Caco-2 (cell line): ENCODE measurements around the gene ARFIP1. TPM values are rescaled to one million over a fixed set of nuclear protein-coding genes. Genes with fewer than 3 reads are reported as not detected.
"Not testable (repeated sequence)": the region's sequence is repeated elsewhere in the genome, so short reads cannot be mapped to it uniquely, and the experiment has no call there.

Experiments
- BruUV-seq: library from RNA; stranded (reverse); fragments of 400-500 nt; replicated peaks from 2 replicates; lab custom pipeline; 2021; lab: Mats Ljungman, UMichigan
- CTCF ChIA-PET: fragments of 300-600 bp; sonication (Branson Sonifier 250); formaldehyde crosslinking; loops from one replicate; lab custom pipeline; 2022; ENCODE audit warnings: antibody characterized with exemption; lab: Charles Lee
- POLR2A ChIA-PET: fragments of 300-600 bp; sonication (Branson Sonifier 250); formaldehyde crosslinking; loops from one replicate; lab custom pipeline; 2022; ENCODE audit warnings: antibody characterized with exemption; lab: Charles Lee
- DNase-seq, 2 experiments: peaks; one replicate each; pipeline versions ENCODE4 v3.0.0 to v3.0.0-alpha.2; 2020 to 2022
- H3K27me3 ChIP-seq: replicated peaks from 2 replicates; pipeline ENCODE4 v1.6.0; 2011; ENCODE audit warnings: low read length; ENCODE audit not compliant: control insufficient read depth, insufficient read depth
- H3K36me3 ChIP-seq: 2 replicates; pipeline ENCODE4 v1.5.1; 2011; ENCODE audit warnings: low read length; ENCODE audit not compliant: control insufficient read depth, insufficient read depth
- H3K4me1 ChIP-seq: fragments of 250-450 bp; sonication (Bioruptor Pico); 2 replicates; pipeline ENCODE4 v1.5.1; 2020; ENCODE audit warnings: mild to moderate bottlenecking
- H3K4me3 ChIP-seq: 2 replicates; pipeline ENCODE4 v1.5.1; 2011; ENCODE audit warnings: low read depth, mild to moderate bottlenecking, control low read depth, low read length
- H3K9me3 ChIP-seq: fragments of 250-450 bp; sonication (Bioruptor Pico); 2 replicates; pipeline ENCODE4 v1.5.1; 2020; ENCODE audit warnings: mild to moderate bottlenecking, moderate library complexity
- H3K27ac Mint-ChIP-seq: one replicate; pipeline ENCODE4 v1.8.0; 2022; ENCODE audit warnings: mixed read lengths; ENCODE audit not compliant: unreplicated experiment
- H3K27me3 Mint-ChIP-seq: one replicate; pipeline ENCODE4 v1.8.0; 2022; ENCODE audit warnings: mixed read lengths; ENCODE audit not compliant: insufficient read depth, unreplicated experiment
- H3K36me3 Mint-ChIP-seq: one replicate; pipeline ENCODE4 v1.8.0; 2022; ENCODE audit warnings: mild to moderate bottlenecking, mixed read lengths; ENCODE audit not compliant: insufficient read depth, unreplicated experiment
- H3K4me1 Mint-ChIP-seq: one replicate; pipeline ENCODE4 v1.8.0; 2022; ENCODE audit warnings: low read depth, mixed read lengths; ENCODE audit not compliant: unreplicated experiment
- H3K4me3 Mint-ChIP-seq: one replicate; pipeline ENCODE4 v1.8.0; 2022; ENCODE audit warnings: mild to moderate bottlenecking, moderate library complexity, mixed read lengths; ENCODE audit not compliant: unreplicated experiment
- H3K9me3 Mint-ChIP-seq: one replicate; pipeline ENCODE4 v1.8.0; 2022; ENCODE audit warnings: mixed read lengths; ENCODE audit not compliant: unreplicated experiment
- CTCF ChIP-seq, 2 experiments: fragments of 200-600 bp in 1 of 2; IDR thresholded peaks; 1 replicate in 1 of 2; 2 replicates in 1 of 2; pipeline versions ENCODE4 v1.5.1 to v1.8.0; 2011 to 2022; ENCODE audit warnings: antibody characterized with exemption in 1 of 2, control low read depth in 1 of 2, inconsistent platforms in 1 of 2, low read depth in 1 of 2, low read length in 1 of 2, mild to moderate bottlenecking in 1 of 2, moderate library complexity in 1 of 2; ENCODE audit not compliant: insufficient read depth in 1 of 2, severe bottlenecking in 1 of 2, unreplicated experiment in 1 of 2
- intact Hi-C: fragments of 100-400 bp; cut with micrococcal nuclease; formaldehyde crosslinking; loops from one replicate; pipeline ENCODE4 v1.10.0; 2022; ENCODE audit not compliant: unreplicated experiment
- total RNA-seq: library from RNA; stranded (reverse); gene quantifications from 2 replicates; pipeline ENCODE4 v1.2.3, GENCODE V29; 2022

The ARFIP1 gene
- total RNA-seq, 1 experiment from 2014 or later = 31.9 TPM

DNA sequence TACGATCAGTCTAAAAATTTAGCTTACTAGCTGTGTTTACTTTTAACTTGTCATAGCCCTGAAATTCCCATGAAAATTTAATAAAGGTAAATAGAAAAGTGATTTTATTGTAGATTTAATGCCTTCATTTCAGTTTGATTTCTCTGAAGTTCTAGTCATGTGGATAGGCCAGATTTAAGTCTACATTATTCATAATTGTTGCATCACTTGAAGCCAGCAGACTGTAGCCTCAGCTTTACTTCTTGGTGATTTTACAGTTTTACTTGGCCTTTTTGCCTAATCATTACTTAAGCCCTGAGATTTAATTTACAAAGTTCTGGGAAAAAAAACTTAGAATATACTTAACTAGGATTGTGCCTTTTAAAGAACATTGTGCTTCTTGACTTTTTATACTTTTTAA lies 82.9 kb downstream of the ARFIP1 start:
- ChIA-PET CTCF (no interaction called here), POLR2A (no interaction called here)
- H3K4me1 Mint-ChIP-seq = peaks cover 8% of the 10 kb centered on the region
- TF ChIP-seq CTCF (IDR thresholded peaks at IDR 0.05; ENCODE audit: insufficient read depth in 1 of 2, low read depth in 1 of 2, low read length in 1 of 2, severe bottlenecking in 1 of 2, unreplicated experiment in 1 of 2) = no peak
- no TSS peak for BruUV-seq
- Histone ChIP-seq H3K9me3 (no peaks in the 10 kb centered on the region), H3K4me3 (no peak overlapping the region), H3K27me3 (no peaks in the 10 kb centered on the region), H3K4me1 (peaks cover 15% of the 10 kb centered on the region), H3K36me3 (no peaks in the 10 kb centered on the region)
- H3K4me3 Mint-ChIP-seq = no peak overlapping the region
- H3K36me3 Mint-ChIP-seq = no peaks in the 10 kb centered on the region
- DNase-seq = no peak
- no peaks in the 10 kb centered on the region for H3K27me3 Mint-ChIP-seq
- H3K9me3 Mint-ChIP-seq = no peaks in the 10 kb centered on the region
- no peak overlapping the region for H3K27ac Mint-ChIP-seq
- intact Hi-C loops = no loop called here

DNA sequence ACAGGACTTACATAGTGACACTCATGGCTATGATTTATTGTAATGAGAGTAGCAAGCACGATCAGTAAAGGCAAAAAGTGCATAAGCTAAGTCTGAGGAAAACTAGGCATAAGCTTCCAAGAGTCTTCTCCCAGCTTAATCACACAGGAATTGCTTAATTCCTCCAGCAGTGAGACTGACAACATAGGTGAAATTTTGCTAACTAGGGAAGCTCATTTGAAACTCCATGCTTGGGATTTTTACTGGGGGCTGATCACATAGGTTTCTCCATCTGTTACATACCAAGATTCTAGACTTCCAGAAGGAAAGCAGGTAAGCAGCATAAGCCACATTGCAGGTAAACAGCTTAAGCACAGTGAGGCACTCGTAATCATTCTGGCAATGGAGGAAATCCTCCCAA lies 84.6 kb downstream of the ARFIP1 start:
- no peaks in the 10 kb centered on the region for H3K36me3 Mint-ChIP-seq

DNA sequence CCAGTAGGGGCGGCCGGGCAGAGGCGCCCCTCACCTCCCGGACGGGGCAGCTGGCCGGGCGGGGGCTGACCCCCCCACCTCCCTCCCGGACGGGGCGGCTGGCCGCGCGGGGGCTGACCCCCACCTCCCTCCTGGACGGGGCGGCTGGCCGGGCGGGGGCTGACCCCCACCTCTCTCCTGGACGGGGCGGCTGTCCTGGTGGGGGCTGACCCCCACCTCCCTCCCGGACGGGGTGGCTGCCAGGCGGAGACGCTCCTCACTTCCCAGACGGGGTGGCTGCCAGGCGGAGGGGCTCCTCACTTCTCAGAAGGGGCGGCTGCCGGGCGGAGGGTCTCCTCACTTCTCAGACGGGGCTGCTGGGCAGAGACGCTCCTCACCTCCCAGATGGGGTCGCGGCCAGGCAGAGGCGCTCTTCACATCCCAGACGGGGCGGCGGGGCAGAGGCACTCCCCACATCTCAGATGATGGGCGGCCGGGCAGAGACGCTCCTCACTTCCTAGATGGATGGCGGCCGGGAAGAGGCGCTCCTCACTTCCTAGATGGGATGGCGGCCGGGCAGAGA lies 86.8 kb downstream of the ARFIP1 start:
- H3K4me3 Mint-ChIP-seq, H3K36me3 ChIP-seq, H3K4me1 ChIP-seq, H3K36me3 Mint-ChIP-seq, CTCF ChIA-PET, DNase-seq, BruUV-seq, H3K27ac Mint-ChIP-seq, H3K27me3 Mint-ChIP-seq, POLR2A ChIA-PET, H3K9me3 Mint-ChIP-seq, intact Hi-C loops, H3K27me3 ChIP-seq, H3K4me1 Mint-ChIP-seq, H3K9me3 ChIP-seq, H3K4me3 ChIP-seq: not testable (repeated sequence)

More for the DNA sequence above, 84.6 kb downstream of the ARFIP1 start:
- no peak for DNase-seq
- Histone ChIP-seq H3K27me3 (no peaks in the 10 kb centered on the region), H3K36me3 (no peaks in the 10 kb centered on the region), H3K4me3 (no peak overlapping the region), H3K4me1 (peaks cover 13% of the 10 kb centered on the region), H3K9me3 (no peaks in the 10 kb centered on the region)
- Mint-ChIP-seq H3K27ac (no peak overlapping the region), H3K9me3 (no peaks in the 10 kb centered on the region), H3K4me3 (no peak overlapping the region), H3K4me1 (peaks cover 6% of the 10 kb centered on the region), H3K27me3 (no peaks in the 10 kb centered on the region)
- ChIA-PET CTCF (no interaction called here), POLR2A (no interaction called here)
- intact Hi-C loops = no loop called here
- TF ChIP-seq CTCF (IDR thresholded peaks at IDR 0.05; ENCODE audit: insufficient read depth in 1 of 2, low read depth in 1 of 2, low read length in 1 of 2, severe bottlenecking in 1 of 2, unreplicated experiment in 1 of 2) = no peak
- no TSS peak for BruUV-seq

DNA sequence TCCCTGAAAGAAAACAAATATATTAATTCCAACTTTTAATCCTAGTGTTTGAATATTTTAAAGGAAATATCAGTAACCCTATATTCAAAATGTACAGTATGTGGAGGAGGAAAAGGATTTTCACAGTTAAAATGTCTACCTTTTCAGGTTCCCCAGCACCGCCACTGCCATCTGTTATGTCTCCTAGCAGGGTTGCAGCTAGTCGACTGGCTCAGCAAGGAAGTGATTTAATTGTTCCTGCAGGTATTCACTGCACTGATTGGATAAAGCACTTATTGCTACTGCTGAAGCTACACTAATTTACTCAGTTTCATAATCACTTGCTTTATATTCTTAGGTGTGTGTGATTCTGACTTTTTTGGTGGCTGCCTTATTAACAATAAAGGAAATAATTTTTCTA lies 90.9 kb downstream of the ARFIP1 start:
- H3K4me1 ChIP-seq = no peaks in the 10 kb centered on the region
- BruUV-seq = no TSS peak
- H3K27me3 Mint-ChIP-seq = no peaks in the 10 kb centered on the region
- intact Hi-C loops = no loop called here
- H3K4me1 Mint-ChIP-seq = no peaks in the 10 kb centered on the region
- no peak overlapping the region for H3K4me3 Mint-ChIP-seq
- H3K4me3 ChIP-seq = no peak overlapping the region
- CTCF ChIA-PET = no interaction called here
- no peaks in the 10 kb centered on the region for H3K27me3 ChIP-seq
- no peak for DNase-seq
- POLR2A ChIA-PET = no interaction called here
- H3K27ac Mint-ChIP-seq = no peak overlapping the region
- no peak for TF ChIP-seq CTCF (IDR thresholded peaks at IDR 0.05; ENCODE audit: insufficient read depth in 1 of 2, low read depth in 1 of 2, low read length in 1 of 2, severe bottlenecking in 1 of 2, unreplicated experiment in 1 of 2)
- peaks cover under 1% of the 10 kb centered on the region for H3K36me3 Mint-ChIP-seq
- H3K9me3 ChIP-seq = no peaks in the 10 kb centered on the region
- no peaks in the 10 kb centered on the region for H3K36me3 ChIP-seq
- H3K9me3 Mint-ChIP-seq = peaks cover 1% of the 10 kb centered on the region
